ENCODE results near the gene CIZ1. TPM values are rescaled to one million over a fixed set of nuclear protein-coding genes. Genes with fewer than 3 reads are reported as not detected.

Gene CIZ1
- total and polyA plus RNA-seq, 2 of the 13 experiments (the other 11 are each of a cell fraction or from before 2014, with no cell fraction given): 30.6 to 50.3 TPM

DNA sequence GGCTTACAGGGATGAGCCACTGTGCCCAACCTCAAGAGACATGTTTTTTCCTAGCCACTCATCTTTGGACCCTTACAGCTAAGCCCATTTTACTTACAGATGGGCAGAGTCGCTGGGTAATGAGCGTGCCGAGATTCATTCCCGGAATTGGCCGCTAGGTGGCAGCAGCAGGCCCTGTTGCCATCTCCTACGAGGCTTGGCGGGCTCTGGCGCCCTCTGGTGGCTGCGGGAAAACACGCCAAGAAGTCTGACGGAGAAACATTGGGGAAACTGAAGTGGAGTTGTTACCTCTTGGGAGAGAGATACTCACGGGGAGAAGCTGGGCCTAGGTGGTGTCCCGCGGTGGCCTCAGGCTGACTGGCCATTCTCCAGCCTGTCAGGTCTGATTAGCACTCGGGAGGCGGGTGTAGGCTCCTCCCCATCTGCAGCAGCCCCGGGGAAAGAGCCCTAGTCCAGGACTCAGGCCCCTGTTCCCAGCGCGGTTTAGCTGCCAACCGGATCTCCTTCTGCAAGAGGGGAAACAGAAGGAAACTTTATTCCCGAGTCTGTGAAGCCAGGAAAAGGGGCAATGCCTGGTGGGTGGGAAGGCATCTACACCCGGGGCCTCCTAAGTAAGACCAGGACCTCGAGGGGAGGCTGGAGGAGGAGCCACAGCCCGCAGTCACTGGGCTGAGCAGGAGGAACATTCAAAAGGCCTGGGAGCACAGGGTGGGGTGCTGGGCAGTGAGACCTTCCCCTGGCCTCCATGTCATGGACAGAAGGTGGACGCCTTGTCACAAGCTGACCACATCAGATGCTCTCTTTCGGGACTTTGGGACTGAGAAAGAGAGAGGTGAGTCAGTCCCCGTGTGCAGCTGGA, 73.5 kb downstream of the CIZ1 start (continued):
- no peak for TF ChIP-seq ZFP82 (CRISPR knock-in tag; IDR thresholded peaks at IDR 0.05; ENCODE audit: borderline replicate concordance)
- TF ChIP-seq ZNF891 (CRISPR knock-in tag; IDR thresholded peaks at IDR 0.05): peak; percentile 59; the same call in 1 of the 2 replicates
- TF ChIP-seq, protein P1, sequence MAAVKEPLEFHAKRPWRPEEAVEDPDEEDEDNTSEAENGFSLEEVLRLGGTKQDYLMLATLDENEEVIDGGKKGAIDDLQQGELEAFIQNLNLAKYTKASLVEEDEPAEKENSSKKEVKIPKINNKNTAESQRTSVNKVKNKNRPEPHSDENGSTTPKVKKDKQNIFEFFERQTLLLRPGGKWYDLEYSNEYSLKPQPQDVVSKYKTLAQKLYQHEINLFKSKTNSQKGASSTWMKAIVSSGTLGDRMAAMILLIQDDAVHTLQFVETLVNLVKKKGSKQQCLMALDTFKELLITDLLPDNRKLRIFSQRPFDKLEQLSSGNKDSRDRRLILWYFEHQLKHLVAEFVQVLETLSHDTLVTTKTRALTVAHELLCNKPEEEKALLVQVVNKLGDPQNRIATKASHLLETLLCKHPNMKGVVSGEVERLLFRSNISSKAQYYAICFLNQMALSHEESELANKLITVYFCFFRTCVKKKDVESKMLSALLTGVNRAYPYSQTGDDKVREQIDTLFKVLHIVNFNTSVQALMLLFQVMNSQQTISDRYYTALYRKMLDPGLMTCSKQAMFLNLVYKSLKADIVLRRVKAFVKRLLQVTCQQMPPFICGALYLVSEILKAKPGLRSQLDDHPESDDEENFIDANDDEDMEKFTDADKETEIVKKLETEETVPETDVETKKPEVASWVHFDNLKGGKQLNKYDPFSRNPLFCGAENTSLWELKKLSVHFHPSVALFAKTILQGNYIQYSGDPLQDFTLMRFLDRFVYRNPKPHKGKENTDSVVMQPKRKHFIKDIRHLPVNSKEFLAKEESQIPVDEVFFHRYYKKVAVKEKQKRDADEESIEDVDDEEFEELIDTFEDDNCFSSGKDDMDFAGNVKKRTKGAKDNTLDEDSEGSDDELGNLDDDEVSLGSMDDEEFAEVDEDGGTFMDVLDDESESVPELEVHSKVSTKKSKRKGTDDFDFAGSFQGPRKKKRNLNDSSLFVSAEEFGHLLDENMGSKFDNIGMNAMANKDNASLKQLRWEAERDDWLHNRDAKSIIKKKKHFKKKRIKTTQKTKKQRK (IDR thresholded peaks at IDR 0.05; ENCODE audit: low read length): no peak
- TF ChIP-seq HDAC1 (CRISPR knock-in tag; IDR thresholded peaks at IDR 0.05): peak; percentile 67
- no peak for TF ChIP-seq ZNF720 (CRISPR knock-in tag; IDR thresholded peaks at IDR 0.05)
- TF ChIP-seq, protein P2, sequence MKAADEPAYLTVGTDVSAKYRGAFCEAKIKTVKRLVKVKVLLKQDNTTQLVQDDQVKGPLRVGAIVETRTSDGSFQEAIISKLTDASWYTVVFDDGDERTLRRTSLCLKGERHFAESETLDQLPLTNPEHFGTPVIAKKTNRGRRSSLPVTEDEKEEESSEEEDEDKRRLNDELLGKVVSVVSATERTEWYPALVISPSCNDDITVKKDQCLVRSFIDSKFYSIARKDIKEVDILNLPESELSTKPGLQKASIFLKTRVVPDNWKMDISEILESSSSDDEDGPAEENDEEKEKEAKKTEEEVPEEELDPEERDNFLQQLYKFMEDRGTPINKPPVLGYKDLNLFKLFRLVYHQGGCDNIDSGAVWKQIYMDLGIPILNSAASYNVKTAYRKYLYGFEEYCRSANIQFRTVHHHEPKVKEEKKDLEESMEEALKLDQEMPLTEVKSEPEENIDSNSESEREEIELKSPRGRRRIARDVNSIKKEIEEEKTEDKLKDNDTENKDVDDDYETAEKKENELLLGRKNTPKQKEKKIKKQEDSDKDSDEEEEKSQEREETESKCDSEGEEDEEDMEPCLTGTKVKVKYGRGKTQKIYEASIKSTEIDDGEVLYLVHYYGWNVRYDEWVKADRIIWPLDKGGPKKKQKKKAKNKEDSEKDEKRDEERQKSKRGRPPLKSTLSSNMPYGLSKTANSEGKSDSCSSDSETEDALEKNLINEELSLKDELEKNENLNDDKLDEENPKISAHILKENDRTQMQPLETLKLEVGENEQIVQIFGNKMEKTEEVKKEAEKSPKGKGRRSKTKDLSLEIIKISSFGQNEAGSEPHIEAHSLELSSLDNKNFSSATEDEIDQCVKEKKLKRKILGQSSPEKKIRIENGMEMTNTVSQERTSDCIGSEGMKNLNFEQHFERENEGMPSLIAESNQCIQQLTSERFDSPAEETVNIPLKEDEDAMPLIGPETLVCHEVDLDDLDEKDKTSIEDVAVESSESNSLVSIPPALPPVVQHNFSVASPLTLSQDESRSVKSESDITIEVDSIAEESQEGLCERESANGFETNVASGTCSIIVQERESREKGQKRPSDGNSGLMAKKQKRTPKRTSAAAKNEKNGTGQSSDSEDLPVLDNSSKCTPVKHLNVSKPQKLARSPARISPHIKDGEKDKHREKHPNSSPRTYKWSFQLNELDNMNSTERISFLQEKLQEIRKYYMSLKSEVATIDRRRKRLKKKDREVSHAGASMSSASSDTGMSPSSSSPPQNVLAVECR (CRISPR knock-in tag; IDR thresholded peaks at IDR 0.05; ENCODE audit: borderline replicate concordance): peak; percentile 66; the same call in 1 of the 2 replicates
- no peak for TF ChIP-seq RELA (CRISPR knock-in tag; IDR thresholded peaks at IDR 0.05)
- TF ChIP-seq, protein P3, sequence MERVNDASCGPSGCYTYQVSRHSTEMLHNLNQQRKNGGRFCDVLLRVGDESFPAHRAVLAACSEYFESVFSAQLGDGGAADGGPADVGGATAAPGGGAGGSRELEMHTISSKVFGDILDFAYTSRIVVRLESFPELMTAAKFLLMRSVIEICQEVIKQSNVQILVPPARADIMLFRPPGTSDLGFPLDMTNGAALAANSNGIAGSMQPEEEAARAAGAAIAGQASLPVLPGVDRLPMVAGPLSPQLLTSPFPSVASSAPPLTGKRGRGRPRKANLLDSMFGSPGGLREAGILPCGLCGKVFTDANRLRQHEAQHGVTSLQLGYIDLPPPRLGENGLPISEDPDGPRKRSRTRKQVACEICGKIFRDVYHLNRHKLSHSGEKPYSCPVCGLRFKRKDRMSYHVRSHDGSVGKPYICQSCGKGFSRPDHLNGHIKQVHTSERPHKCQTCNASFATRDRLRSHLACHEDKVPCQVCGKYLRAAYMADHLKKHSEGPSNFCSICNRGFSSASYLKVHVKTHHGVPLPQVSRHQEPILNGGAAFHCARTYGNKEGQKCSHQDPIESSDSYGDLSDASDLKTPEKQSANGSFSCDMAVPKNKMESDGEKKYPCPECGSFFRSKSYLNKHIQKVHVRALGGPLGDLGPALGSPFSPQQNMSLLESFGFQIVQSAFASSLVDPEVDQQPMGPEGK (CRISPR knock-in tag; IDR thresholded peaks at IDR 0.05): peak; percentile 34; the same call in 1 of the 2 replicates
- TF ChIP-seq FOXK2 (IDR thresholded peaks at IDR 0.05): peak; percentile 51; the same call in 1 of the 2 replicates
- no peak for TF ChIP-seq ZNF251 (CRISPR knock-in tag; IDR thresholded peaks at IDR 0.05)
- no peak for TF ChIP-seq SMYD3 (CRISPR knock-in tag; IDR thresholded peaks at IDR 0.05)
- no peak for TF ChIP-seq ZEB1 (IDR thresholded peaks at IDR 0.05; ENCODE audit: insufficient replicate concordance, low read depth)
- TF ChIP-seq, protein P4, sequence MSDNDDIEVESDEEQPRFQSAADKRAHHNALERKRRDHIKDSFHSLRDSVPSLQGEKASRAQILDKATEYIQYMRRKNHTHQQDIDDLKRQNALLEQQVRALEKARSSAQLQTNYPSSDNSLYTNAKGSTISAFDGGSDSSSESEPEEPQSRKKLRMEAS (IDR thresholded peaks at IDR 0.05): no peak; the same call in 1 of the 2 replicates
- no peak for TF ChIP-seq ZNF446 (CRISPR knock-in tag; IDR thresholded peaks at IDR 0.05)
- peak; percentile 76 for TF ChIP-seq THAP11 (CRISPR knock-in tag; IDR thresholded peaks at IDR 0.05)
- TF ChIP-seq REXO4 (CRISPR knock-in tag; IDR thresholded peaks at IDR 0.05; ENCODE audit: borderline replicate concordance): no peak
- TF ChIP-seq, protein P5, sequence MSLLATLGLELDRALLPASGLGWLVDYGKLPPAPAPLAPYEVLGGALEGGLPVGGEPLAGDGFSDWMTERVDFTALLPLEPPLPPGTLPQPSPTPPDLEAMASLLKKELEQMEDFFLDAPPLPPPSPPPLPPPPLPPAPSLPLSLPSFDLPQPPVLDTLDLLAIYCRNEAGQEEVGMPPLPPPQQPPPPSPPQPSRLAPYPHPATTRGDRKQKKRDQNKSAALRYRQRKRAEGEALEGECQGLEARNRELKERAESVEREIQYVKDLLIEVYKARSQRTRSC (CRISPR knock-in tag; IDR thresholded peaks at IDR 0.05; ENCODE audit: low read depth): no peak
- TF ChIP-seq, protein P6, sequence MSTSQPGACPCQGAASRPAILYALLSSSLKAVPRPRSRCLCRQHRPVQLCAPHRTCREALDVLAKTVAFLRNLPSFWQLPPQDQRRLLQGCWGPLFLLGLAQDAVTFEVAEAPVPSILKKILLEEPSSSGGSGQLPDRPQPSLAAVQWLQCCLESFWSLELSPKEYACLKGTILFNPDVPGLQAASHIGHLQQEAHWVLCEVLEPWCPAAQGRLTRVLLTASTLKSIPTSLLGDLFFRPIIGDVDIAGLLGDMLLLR (CRISPR knock-in tag; IDR thresholded peaks at IDR 0.05): 0 out of 2 replicates have a peak, but pooled peaks have one; percentile 26

All from HepG2 (cell line).